SIG-M5 treated with dmso at 0.1 percent for 504 hours (cell line): ENCODE data around the gene TSPAN9.

Experiments used
- DNase-seq: peaks from one replicate; lab custom pipeline; 2025; ENCODE audit not compliant: unreplicated experiment; lab: John Stamatoyannopoulos, UW

Gene TSPAN9

DNA sequence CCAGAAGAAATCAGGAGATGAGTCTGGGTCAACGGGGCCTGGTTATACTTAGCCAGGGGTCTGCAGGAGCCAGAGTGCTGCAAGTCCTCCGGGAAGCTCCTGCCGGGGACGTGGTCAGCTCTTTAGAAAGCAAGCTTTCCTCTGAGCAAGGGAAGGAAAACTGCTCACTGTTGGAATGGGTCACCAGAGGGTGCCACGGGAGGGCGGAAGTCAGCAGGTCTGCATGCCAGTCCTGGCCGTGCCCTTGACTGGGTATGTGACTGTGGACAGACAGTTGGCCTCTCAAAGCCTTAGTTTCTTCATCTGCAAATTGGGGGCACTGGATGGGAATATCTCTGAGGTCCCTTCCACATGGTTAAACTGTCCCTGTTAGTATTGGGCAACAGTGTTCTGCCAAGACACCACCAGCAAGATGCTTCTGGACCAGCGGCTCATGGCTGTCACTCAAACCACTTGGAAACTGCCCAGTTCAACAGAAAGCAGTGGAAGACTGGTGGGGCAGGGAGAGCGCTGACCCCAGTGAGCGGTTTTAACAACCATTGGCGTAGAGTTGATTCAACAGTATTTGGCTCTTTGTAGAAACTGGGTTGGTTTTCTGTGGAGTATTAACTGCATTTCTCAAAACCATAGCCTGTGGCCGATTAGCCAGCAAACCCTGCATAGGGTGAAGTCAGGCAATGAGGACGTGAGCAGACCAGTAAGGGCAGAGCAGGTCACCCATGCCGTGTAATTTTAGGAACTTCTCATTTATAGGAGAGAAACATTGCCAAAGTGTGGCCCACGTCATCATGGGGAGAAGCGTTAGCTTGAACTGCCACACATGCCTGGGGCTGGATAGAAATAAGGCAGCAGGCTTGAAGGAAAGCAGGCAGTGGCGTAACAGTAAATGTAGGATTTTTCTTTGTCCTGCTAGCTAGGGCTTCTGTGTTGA lies 249.9 kb downstream of the TSPAN9 start:
- no peak for DNase-seq

DNA sequence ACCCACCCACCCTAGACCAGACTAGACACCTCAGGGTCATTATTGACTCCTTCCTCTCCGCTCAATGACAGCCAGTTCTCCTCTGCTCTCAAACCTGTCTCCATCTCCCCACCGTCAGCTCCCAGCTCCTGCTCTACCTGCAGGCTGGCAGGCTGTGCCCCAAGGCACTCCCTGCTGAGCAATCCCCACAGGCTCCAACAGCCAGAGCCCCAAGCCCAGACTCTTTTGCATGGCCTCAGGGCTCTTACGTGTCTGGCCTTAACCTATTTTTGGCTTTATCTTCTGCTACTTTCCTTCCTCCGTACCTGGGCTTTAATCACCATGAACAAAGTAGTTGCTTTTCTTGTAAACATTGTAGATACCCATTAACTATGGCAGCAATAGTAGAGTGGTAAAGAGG lies 250.9 kb downstream of the TSPAN9 start:
- no peak for DNase-seq

DNA sequence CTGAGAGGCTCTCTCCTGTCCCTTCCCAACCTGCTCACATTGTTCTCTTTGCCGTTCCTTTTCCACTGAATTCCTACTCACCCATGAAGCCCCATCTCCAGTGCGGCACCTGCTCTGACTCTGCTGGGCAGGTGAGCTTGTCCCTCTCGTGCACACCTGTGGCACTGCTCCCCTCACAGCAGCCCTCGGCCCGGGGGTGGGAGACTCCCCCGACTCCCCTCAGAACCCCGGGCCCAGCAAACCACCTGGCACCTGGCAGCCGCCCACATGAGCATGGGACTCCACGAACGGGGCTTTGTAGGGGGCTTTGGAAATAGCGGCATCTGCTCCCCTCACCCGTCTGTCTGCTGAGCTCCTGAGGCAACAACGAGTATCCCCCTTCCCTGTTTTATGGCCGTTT lies 251.4 kb downstream of the TSPAN9 start:
- DNase-seq: no peak

DNA sequence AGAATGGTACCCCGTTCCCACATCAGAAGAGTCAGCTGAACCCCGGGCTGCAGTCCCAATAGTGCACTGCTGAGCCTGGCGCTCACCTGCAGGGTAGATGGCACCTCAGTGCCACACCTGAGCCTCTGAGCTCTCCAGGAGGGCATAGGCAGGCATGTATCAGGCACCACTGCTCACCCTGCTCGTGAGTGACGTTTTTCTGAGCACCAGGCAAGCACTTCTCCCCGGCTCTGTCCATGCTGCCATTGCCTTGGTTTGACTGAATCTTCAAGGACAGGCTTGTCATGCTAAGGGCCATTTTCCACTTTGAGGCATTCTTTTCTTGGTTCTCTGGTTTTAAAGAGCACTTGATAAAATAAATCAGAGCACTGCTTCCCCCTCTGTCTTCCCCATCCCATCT lies 252.2 kb downstream of the TSPAN9 start:
- no peak for DNase-seq

DNA sequence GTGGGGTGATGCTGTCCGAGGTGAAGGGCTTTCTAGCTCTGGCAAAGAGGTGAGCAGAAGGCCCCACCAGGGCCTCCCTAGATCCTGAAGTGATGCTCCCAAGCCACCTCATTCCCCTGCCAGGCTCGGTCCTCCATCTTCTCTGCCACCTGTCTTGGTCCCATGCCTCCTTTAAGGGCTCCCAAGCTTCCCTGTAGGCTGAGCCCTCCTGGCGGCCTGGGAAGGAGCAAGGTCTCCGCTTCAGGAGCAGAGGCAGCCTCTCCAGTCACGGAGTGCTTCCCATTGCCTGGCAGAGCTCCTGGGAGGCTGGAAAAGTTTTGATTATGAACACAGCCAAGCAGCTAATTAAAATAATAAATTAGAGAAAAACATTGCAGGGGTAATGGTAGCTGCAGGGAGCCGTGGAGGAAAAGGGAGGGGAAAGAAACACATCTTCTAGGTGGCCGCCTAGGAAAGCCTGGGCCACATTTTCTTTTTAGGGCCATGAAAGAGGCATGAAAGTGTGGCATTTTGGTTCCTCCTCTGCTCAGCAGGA lies 253.9 kb downstream of the TSPAN9 start:
- no peak for DNase-seq

DNA sequence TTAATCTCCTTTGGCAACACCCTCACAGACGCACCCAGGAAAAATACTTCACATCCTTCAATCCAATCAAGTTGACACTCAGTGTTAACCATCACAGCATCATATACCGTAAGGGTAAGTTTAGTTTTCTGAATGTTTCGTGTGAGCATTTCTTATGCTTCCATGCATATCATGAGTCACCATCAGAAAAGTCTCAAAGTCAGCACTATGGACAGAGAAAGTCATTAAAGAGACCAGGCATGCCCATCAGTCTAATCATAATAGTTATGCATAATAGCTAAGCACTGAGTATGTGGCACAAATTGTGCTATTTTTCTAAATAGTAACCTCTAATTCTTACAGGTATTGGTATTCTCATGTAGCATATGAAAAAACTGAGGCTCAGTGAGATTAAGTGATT lies 255.0 kb downstream of the TSPAN9 start:
- DNase-seq: no peak

DNA sequence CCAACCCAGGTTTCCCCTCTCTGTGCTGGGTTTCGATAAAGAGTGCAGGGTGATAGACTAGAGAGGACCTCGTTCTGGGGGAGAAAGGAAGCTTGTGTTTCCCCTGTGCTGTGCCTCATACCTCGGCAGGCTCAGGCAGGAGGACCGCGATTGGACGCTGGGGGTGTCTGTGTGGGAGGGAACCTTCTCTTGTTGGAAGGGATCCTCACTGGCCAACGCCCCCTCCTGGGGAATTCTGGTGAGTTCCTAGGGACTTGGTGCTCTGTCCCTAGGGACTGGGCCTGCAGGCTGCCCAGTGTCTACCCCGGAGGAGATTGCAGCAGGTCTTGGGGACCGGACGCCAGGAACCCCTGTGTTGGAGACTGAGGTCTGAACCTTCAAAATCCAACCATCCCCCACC lies 256.4 kb downstream of the TSPAN9 start:
- DNase-seq: no peak

DNA sequence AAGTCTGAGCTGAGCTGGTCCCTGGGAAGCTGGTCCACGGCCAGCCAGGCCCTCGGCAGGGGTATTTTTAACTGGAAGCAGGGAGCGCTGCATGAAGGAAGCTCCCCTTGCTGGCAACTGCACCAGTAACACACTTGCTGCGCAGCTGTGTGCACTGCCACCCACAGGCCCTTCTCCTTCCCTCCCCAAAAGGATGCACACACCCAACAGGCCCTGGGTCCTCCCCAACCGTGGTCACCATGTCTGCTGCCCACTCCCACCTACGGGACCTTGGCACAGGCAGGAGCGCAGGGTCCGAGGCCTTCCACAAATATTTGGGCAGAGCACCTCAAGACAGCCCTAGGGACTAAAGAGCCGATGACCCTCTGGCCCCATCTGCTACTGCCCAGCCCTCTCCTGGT lies 256.8 kb downstream of the TSPAN9 start:
- no peak for DNase-seq

DNA sequence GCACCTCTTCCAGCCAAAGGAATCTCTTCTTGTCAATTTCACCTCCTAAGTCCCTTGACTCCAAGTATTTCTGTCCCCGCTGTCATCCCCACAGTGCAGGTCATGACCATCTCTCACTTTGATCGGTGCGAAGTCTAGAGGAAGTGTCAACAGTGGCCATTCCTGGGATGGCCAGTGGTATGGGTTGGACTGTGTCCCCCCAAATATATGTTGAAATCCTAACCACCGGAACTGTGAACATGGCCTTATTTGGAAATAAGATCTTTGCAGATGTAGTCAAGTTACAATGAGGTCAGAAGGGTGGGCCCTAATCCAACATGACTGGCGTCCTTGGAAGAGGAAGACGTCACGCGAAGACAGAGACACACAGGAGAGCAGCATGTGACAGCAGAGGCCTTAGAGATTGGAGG lies 257.9 kb downstream of the TSPAN9 start:
- no peak for DNase-seq
